GM21423 (cell line): Measurements from ENCODE around the gene PDE4D.

Source experiments
- ATAC-seq: cut with Tn5 transposase; IDR thresholded peaks from one replicate; pipeline ENCODE4 v1.9.1; 2021; ENCODE audit warnings: mild to moderate bottlenecking, moderate library complexity; ENCODE audit not compliant: unreplicated experiment

PDE4D gene

GRCh38 chr5:59173578-59173977 is 719.9 kb downstream of the PDE4D start:
- ATAC-seq: no peak

- no peak for ATAC-seq
Observed at GRCh38 chr5:59171131-59171530, 722.4 kb downstream of the PDE4D start.

GRCh38 chr5:59169768-59170150 is 723.8 kb downstream of the PDE4D start:
- ATAC-seq: no peak

- ATAC-seq: no peak
Observed at GRCh38 chr5:59169081-59169767, 724.3 kb downstream of the PDE4D start.

- ATAC-seq: no peak
Observed at GRCh38 chr5:59168067-59168466, 725.5 kb downstream of the PDE4D start.

- ATAC-seq: no peak
Observed at GRCh38 chr5:59164041-59164830, 729.3 kb downstream of the PDE4D start.

GRCh38 chr5:59161221-59162105 is 732.1 kb downstream of the PDE4D start:
- no peak for ATAC-seq

GRCh38 chr5:59158637-59159391 is 734.7 kb downstream of the PDE4D start:
- ATAC-seq: no peak

- no peak for ATAC-seq
Observed at GRCh38 chr5:59158165-59158564, 735.4 kb downstream of the PDE4D start.

GRCh38 chr5:59157068-59157467 is 736.5 kb downstream of the PDE4D start:
- no peak for ATAC-seq

- no peak for ATAC-seq
Observed at GRCh38 chr5:59152701-59153245, 740.8 kb downstream of the PDE4D start.

- no peak for ATAC-seq
Observed at GRCh38 chr5:59151162-59151889, 742.2 kb downstream of the PDE4D start.

- ATAC-seq: no peak
Observed at GRCh38 chr5:59149827-59150226, 743.7 kb downstream of the PDE4D start.

- no peak for ATAC-seq
Observed at GRCh38 chr5:59149271-59149670, 744.3 kb downstream of the PDE4D start.

GRCh38 chr5:59146729-59147128 is 746.8 kb downstream of the PDE4D start:
- ATAC-seq: no peak

GRCh38 chr5:59143926-59144333 is 749.6 kb downstream of the PDE4D start:
- ATAC-seq: peak; percentile 96

- no peak for ATAC-seq
Observed at GRCh38 chr5:59142927-59143326, 750.6 kb downstream of the PDE4D start.

- no peak for ATAC-seq
Observed at GRCh38 chr5:59142138-59142537, 751.4 kb downstream of the PDE4D start.

GRCh38 chr5:59140133-59140532 is 753.4 kb downstream of the PDE4D start:
- ATAC-seq: no peak

- no peak for ATAC-seq
Observed at GRCh38 chr5:59139695-59140094, 753.8 kb downstream of the PDE4D start.
